ENCODE results near the gene CD2AP.

DNA sequence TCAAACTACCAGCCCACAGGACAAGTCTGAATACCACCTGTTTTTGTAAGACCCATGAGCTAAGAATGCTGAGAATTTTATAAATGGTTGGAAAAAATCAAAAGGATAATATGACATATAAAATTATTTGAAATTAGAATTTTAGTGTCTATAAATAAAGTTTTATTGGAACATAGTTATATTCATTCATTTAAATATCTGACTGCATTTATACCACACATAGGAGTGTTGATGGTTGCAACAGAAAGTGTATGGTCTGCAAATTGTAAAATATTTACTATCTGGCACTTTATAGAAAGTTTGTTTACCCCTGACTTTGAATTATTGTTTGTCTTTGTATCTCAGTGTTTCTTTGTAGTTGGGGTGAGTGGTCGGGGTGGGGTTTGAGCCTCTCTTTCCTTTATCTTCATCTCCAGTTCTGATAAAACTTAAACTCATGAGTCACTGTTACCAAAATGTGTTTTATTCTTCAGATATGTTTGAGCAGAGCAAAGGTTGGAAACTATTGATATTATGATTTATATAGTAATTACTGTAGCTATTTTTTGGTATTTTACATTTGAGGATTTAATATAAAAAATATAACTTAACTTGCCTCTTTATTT lies 55.5 kb downstream of the CD2AP start:
- TF ChIP-seq, protein P1, sequence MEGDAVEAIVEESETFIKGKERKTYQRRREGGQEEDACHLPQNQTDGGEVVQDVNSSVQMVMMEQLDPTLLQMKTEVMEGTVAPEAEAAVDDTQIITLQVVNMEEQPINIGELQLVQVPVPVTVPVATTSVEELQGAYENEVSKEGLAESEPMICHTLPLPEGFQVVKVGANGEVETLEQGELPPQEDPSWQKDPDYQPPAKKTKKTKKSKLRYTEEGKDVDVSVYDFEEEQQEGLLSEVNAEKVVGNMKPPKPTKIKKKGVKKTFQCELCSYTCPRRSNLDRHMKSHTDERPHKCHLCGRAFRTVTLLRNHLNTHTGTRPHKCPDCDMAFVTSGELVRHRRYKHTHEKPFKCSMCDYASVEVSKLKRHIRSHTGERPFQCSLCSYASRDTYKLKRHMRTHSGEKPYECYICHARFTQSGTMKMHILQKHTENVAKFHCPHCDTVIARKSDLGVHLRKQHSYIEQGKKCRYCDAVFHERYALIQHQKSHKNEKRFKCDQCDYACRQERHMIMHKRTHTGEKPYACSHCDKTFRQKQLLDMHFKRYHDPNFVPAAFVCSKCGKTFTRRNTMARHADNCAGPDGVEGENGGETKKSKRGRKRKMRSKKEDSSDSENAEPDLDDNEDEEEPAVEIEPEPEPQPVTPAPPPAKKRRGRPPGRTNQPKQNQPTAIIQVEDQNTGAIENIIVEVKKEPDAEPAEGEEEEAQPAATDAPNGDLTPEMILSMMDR (IDR thresholded peaks at IDR 0.05) = no peak
- TF ChIP-seq POLR2A (IDR thresholded peaks at IDR 0.05) = no peak
